ENCODE results near the gene DLG2.
"Not testable (repeated sequence)": the region's sequence is repeated elsewhere in the genome, so short reads cannot be mapped to it uniquely, and the experiment has no call there.

DLG2 gene

GRCh38 chr11:83601914-83602527 is 2025.1 kb downstream of the DLG2 start:
- in situ Hi-C loops (cut with MboI; ENCODE audit: low sequenced_read_pairs, unreplicated experiment), result no loop called here
- no peak for DNase-seq (ENCODE audit: low spot score)
- no peak for TF ChIP-seq CTCF (IDR thresholded peaks at IDR 0.05; ENCODE audit: borderline replicate concordance, control extremely low read depth, extremely low read depth, insufficient read depth, missing control alignments)

GRCh38 chr11:83601201-83601913 is 2025.8 kb downstream of the DLG2 start:
- DNase-seq (ENCODE audit: low spot score), result no peak
- no peak for TF ChIP-seq CTCF (IDR thresholded peaks at IDR 0.05; ENCODE audit: borderline replicate concordance, control extremely low read depth, extremely low read depth, insufficient read depth, missing control alignments)
- in situ Hi-C loops (cut with MboI; ENCODE audit: low sequenced_read_pairs, unreplicated experiment), result no loop called here

GRCh38 chr11:83600661-83601060 is 2026.5 kb downstream of the DLG2 start:
- TF ChIP-seq CTCF (IDR thresholded peaks at IDR 0.05; ENCODE audit: borderline replicate concordance, control extremely low read depth, extremely low read depth, insufficient read depth, missing control alignments), result no peak
- in situ Hi-C loops (cut with MboI; ENCODE audit: low sequenced_read_pairs, unreplicated experiment), result no loop called here
- no peak for DNase-seq (ENCODE audit: low spot score)

GRCh38 chr11:83599066-83599465 is 2028.1 kb downstream of the DLG2 start:
- in situ Hi-C loops (cut with MboI; ENCODE audit: low sequenced_read_pairs, unreplicated experiment), result no loop called here
- TF ChIP-seq CTCF (IDR thresholded peaks at IDR 0.05; ENCODE audit: borderline replicate concordance, control extremely low read depth, extremely low read depth, insufficient read depth, missing control alignments), result no peak
- DNase-seq (ENCODE audit: low spot score), result no peak

- DNase-seq (ENCODE audit: low spot score); in situ Hi-C loops (cut with MboI; ENCODE audit: low sequenced_read_pairs, unreplicated experiment): not testable (repeated sequence)
These were observed 2039.3 kb downstream of the DLG2 start for GRCh38 chr11:83587797-83588196.

GRCh38 chr11:83583757-83584366 is 2043.3 kb downstream of the DLG2 start:
- DNase-seq (ENCODE audit: low spot score), result peak; percentile 36
- no peak for TF ChIP-seq CTCF (IDR thresholded peaks at IDR 0.05; ENCODE audit: borderline replicate concordance, control extremely low read depth, extremely low read depth, insufficient read depth, missing control alignments)
- in situ Hi-C loops (cut with MboI; ENCODE audit: low sequenced_read_pairs, unreplicated experiment), result no loop called here

- in situ Hi-C loops (cut with MboI; ENCODE audit: low sequenced_read_pairs, unreplicated experiment), result no loop called here
- no peak for DNase-seq (ENCODE audit: low spot score)
- TF ChIP-seq CTCF (IDR thresholded peaks at IDR 0.05; ENCODE audit: borderline replicate concordance, control extremely low read depth, extremely low read depth, insufficient read depth, missing control alignments), result no peak
These were observed 2052.6 kb downstream of the DLG2 start for GRCh38 chr11:83574519-83574918.
